ENCODE measurements around the gene CNOT10.

The CNOT10 gene

GRCh38 chr3:32675164-32675563, 9.8 kb upstream of the CNOT10 start:
- no peak for TF ChIP-seq EZH2phosphoT487 (conservative IDR thresholded peaks at IDR 0.05; ENCODE audit: low read length)
- TF ChIP-seq, protein P1, sequence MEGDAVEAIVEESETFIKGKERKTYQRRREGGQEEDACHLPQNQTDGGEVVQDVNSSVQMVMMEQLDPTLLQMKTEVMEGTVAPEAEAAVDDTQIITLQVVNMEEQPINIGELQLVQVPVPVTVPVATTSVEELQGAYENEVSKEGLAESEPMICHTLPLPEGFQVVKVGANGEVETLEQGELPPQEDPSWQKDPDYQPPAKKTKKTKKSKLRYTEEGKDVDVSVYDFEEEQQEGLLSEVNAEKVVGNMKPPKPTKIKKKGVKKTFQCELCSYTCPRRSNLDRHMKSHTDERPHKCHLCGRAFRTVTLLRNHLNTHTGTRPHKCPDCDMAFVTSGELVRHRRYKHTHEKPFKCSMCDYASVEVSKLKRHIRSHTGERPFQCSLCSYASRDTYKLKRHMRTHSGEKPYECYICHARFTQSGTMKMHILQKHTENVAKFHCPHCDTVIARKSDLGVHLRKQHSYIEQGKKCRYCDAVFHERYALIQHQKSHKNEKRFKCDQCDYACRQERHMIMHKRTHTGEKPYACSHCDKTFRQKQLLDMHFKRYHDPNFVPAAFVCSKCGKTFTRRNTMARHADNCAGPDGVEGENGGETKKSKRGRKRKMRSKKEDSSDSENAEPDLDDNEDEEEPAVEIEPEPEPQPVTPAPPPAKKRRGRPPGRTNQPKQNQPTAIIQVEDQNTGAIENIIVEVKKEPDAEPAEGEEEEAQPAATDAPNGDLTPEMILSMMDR (IDR thresholded peaks at IDR 0.05; ENCODE audit: insufficient read depth, low read length, poor library complexity, severe bottlenecking): no peak
- Histone ChIP-seq H3K36me3 (ENCODE audit: low read length) (no peaks in the 10 kb centered on the region), H3F3A (ENCODE audit: insufficient read depth) (no peaks in the 10 kb centered on the region), H3K9ac (ENCODE audit: low read length) (no peak overlapping the region), H3K27me3 (ENCODE audit: low read length) (no peaks in the 10 kb centered on the region), H3K9me2 (replicated peaks; ENCODE audit: insufficient read depth, low read length) (no peaks in the 10 kb centered on the region), H2AFZ (ENCODE audit: low read depth, low read length, severe bottlenecking) (no peak overlapping the region), H3K9me3 (ENCODE audit: insufficient read depth, low read length) (no peaks in the 10 kb centered on the region), H3K4me3 (ENCODE audit: insufficient read depth, low read length, poor library complexity, severe bottlenecking) (no peak overlapping the region), H3K4me2 (ENCODE audit: low read depth, low read length, poor library complexity, severe bottlenecking) (no peak overlapping the region), H3K79me2 (ENCODE audit: insufficient read depth, low read length) (no peaks in the 10 kb centered on the region), H4K20me1 (ENCODE audit: low read depth, low read length) (no peaks in the 10 kb centered on the region), H3K27ac (ENCODE audit: low read depth, low read length) (no peak overlapping the region)

- no peaks in the 10 kb centered on the region for H3K36me3 ChIP-seq (ENCODE audit: low read length)
- no peaks in the 10 kb centered on the region for H3K9me3 ChIP-seq (ENCODE audit: insufficient read depth, low read length)
- H4K20me1 ChIP-seq (ENCODE audit: low read depth, low read length): no peaks in the 10 kb centered on the region
- H3K9ac ChIP-seq (ENCODE audit: low read length): no peak overlapping the region
- no peaks in the 10 kb centered on the region for H3K27me3 ChIP-seq (ENCODE audit: low read length)
- H3K9me2 ChIP-seq (replicated peaks; ENCODE audit: insufficient read depth, low read length): no peaks in the 10 kb centered on the region
- no peaks in the 10 kb centered on the region for H3K79me2 ChIP-seq (ENCODE audit: insufficient read depth, low read length)
- TF ChIP-seq EZH2phosphoT487 (conservative IDR thresholded peaks at IDR 0.05; ENCODE audit: low read length): no peak
- TF ChIP-seq, protein P1 (IDR thresholded peaks at IDR 0.05; ENCODE audit: insufficient read depth, low read length, poor library complexity, severe bottlenecking): no peak
- no peak overlapping the region for H3K4me3 ChIP-seq (ENCODE audit: insufficient read depth, low read length, poor library complexity, severe bottlenecking)
- H3K4me2 ChIP-seq (ENCODE audit: low read depth, low read length, poor library complexity, severe bottlenecking): no peak overlapping the region
- no peak overlapping the region for H2AFZ ChIP-seq (ENCODE audit: low read depth, low read length, severe bottlenecking)
- no peak overlapping the region for H3K27ac ChIP-seq (ENCODE audit: low read depth, low read length)
- no peaks in the 10 kb centered on the region for H3F3A ChIP-seq (ENCODE audit: insufficient read depth)
Observed at GRCh38 chr3:32675650-32676049, 9.3 kb upstream of the CNOT10 start.

GRCh38 chr3:32681811-32682210, 3.2 kb upstream of the CNOT10 start:
- Histone ChIP-seq H3K4me2 (ENCODE audit: low read depth, low read length, poor library complexity, severe bottlenecking) (no peak overlapping the region), H3K27ac (ENCODE audit: low read depth, low read length) (no peak overlapping the region), H3K79me2 (ENCODE audit: insufficient read depth, low read length) (peaks cover 18% of the 10 kb centered on the region), H3K27me3 (ENCODE audit: low read length) (no peaks in the 10 kb centered on the region), H4K20me1 (ENCODE audit: low read depth, low read length) (no peaks in the 10 kb centered on the region), H3K36me3 (ENCODE audit: low read length) (no peaks in the 10 kb centered on the region), H3K9me2 (replicated peaks; ENCODE audit: insufficient read depth, low read length) (no peaks in the 10 kb centered on the region), H3K9ac (ENCODE audit: low read length) (no peak overlapping the region), H3K4me3 (ENCODE audit: insufficient read depth, low read length, poor library complexity, severe bottlenecking) (no peak overlapping the region), H3F3A (ENCODE audit: insufficient read depth) (no peaks in the 10 kb centered on the region; the same call in 1 of the 2 replicates), H2AFZ (ENCODE audit: low read depth, low read length, severe bottlenecking) (no peak overlapping the region), H3K9me3 (ENCODE audit: insufficient read depth, low read length) (no peaks in the 10 kb centered on the region)
- no peak for TF ChIP-seq EZH2phosphoT487 (conservative IDR thresholded peaks at IDR 0.05; ENCODE audit: low read length)
- TF ChIP-seq, protein P1 (IDR thresholded peaks at IDR 0.05; ENCODE audit: insufficient read depth, low read length, poor library complexity, severe bottlenecking): no peak
